Fibroblast of skin of left quadriceps (primary cell): ENCODE results near the gene EPHB1.
"Not testable (repeated sequence)": the region's sequence is repeated elsewhere in the genome, so short reads cannot be mapped to it uniquely, and the experiment has no call there.

Experiments used
- DNase-seq, 2 experiments: peaks; one replicate each; pipeline ENCODE4 v3.0.0-alpha.2; 2013; ENCODE audit warnings: low read depth in 2 of 2

The EPHB1 gene

GRCh38 chr3:134998855-134999254, 203.8 kb downstream of the EPHB1 start:
- no peak for DNase-seq

GRCh38 chr3:135000465-135000864, 205.4 kb downstream of the EPHB1 start:
- DNase-seq = no peak

- not testable (repeated sequence) for DNase-seq
Observed at GRCh38 chr3:135005616-135006015, 210.6 kb downstream of the EPHB1 start.

GRCh38 chr3:135007607-135008006, 212.5 kb downstream of the EPHB1 start:
- DNase-seq = peak; percentile 22 to 23

GRCh38 chr3:135008326-135008725, 213.3 kb downstream of the EPHB1 start:
- no peak for DNase-seq

- no peak for DNase-seq
Observed at GRCh38 chr3:135009014-135009413, 214.0 kb downstream of the EPHB1 start.

GRCh38 chr3:135012101-135012500, 217.0 kb downstream of the EPHB1 start:
- DNase-seq = no peak

- no peak for DNase-seq
Observed at GRCh38 chr3:135013206-135013605, 218.1 kb downstream of the EPHB1 start.

- no peak for DNase-seq
Observed at GRCh38 chr3:135014566-135014965, 219.5 kb downstream of the EPHB1 start.

GRCh38 chr3:135017003-135017893, 222.2 kb downstream of the EPHB1 start:
- DNase-seq = no peak

GRCh38 chr3:135018149-135018923, 223.3 kb downstream of the EPHB1 start:
- no peak for DNase-seq

- no peak for DNase-seq
Observed at GRCh38 chr3:135020181-135020580, 225.1 kb downstream of the EPHB1 start.

- no peak for DNase-seq
Observed at GRCh38 chr3:135023996-135024658, 229.1 kb downstream of the EPHB1 start.

- not testable (repeated sequence) for DNase-seq
Observed at GRCh38 chr3:135030768-135031615, 235.9 kb downstream of the EPHB1 start.

- no peak for DNase-seq
Observed at GRCh38 chr3:135033737-135034136, 238.7 kb downstream of the EPHB1 start.

- no peak for DNase-seq
Observed at GRCh38 chr3:135034291-135034768, 239.3 kb downstream of the EPHB1 start.

- no peak for DNase-seq
Observed at GRCh38 chr3:135034891-135035440, 239.9 kb downstream of the EPHB1 start.

GRCh38 chr3:135038186-135038585, 243.1 kb downstream of the EPHB1 start:
- no peak for DNase-seq

- DNase-seq = not testable (repeated sequence)
Observed at GRCh38 chr3:135039536-135039935, 244.5 kb downstream of the EPHB1 start.

GRCh38 chr3:135040321-135041240, 245.5 kb downstream of the EPHB1 start:
- DNase-seq = no peak
